SK-N-SH (cell line): ENCODE results near the gene BMF. TPM values are rescaled to one million over a fixed set of nuclear protein-coding genes. Genes with fewer than 3 reads are reported as not detected.

Experiments used
- CTCF ChIA-PET: fragments of 300-600, 350-600 bp; formaldehyde crosslinking; extraction: SDS; loops from one replicate; lab custom pipeline; 2021; lab: Yijun Ruan, JAX
- POLR2A ChIA-PET: fragments of 350-600 bp; sonication (Branson Sonifier 250); formaldehyde crosslinking; extraction: SDS; loops from one replicate; lab custom pipeline; 2020; ENCODE audit warnings: antibody characterized with exemption, inconsistent platforms; lab: Yijun Ruan, JAX
- DNase-seq: peaks from one replicate; pipeline ENCODE4 v3.0.0; 2012
- H2AFZ ChIP-seq: fragments of 200-600 bp; sonication (generic); 2 replicates; pipeline ENCODE4 v1.8.1; 2016; ENCODE audit warnings: antibody characterized with exemption, mild to moderate bottlenecking, low read depth
- H3F3A ChIP-seq: fragments of 200-600 bp; sonication (generic); replicated peaks from 2 replicates; pipeline ENCODE3; 2016; ENCODE audit warnings: antibody characterized with exemption, mild to moderate bottlenecking; ENCODE audit not compliant: insufficient read depth
- H3K27ac ChIP-seq, 2 experiments: fragments of 200-500 bp in 1 of 2; fragments of 200-600 bp in 1 of 2; sonication (Bioruptor generic) in 1 of 2; sonication (generic), shearing (Covaris generic) in 1 of 2; 2 replicates each; pipeline versions ENCODE4 v1.5.1 to v1.6.1; 2014 to 2016; ENCODE audit warnings: low read depth in 2 of 2, inconsistent platforms in 1 of 2, low read length in 1 of 2, mild to moderate bottlenecking in 1 of 2, mixed read lengths in 1 of 2
- H3K27me3 ChIP-seq: fragments of 200-600 bp; sonication (generic), shearing (Covaris generic); 2 replicates; pipeline ENCODE4 v1.6.1; 2016; ENCODE audit warnings: mixed run types; ENCODE audit not compliant: insufficient read depth
- H3K36me3 ChIP-seq, 2 experiments: fragments of 200-500 bp in 1 of 2; fragments of 200-600 bp in 1 of 2; sonication (Bioruptor generic) in 1 of 2; sonication (generic) in 1 of 2; replicated peaks in 1 of 2; 2 replicates each; pipeline versions ENCODE3 to v1.5.1; 2014 to 2016; ENCODE audit warnings: low read length in 1 of 2, mild to moderate bottlenecking in 1 of 2; ENCODE audit not compliant: insufficient read depth in 2 of 2, control insufficient read depth in 1 of 2
- H3K4me1 ChIP-seq, 2 experiments: fragments of 200-500 bp in 1 of 2; fragments of 200-600 bp in 1 of 2; sonication (Bioruptor generic) in 1 of 2; sonication (generic), shearing (Covaris generic) in 1 of 2; 2 replicates each; pipeline versions ENCODE4 v1.5.1 to v1.6.1; 2014 to 2016; ENCODE audit warnings: low read depth in 1 of 2, low read length in 1 of 2, mixed run types in 1 of 2; ENCODE audit not compliant: insufficient read depth in 2 of 2, control insufficient read depth in 1 of 2
- H3K4me2 ChIP-seq: fragments of 200-600 bp; sonication (generic), shearing (Covaris generic); 2 replicates; pipeline ENCODE4 v1.6.1; 2017; ENCODE audit warnings: mixed run types
- H3K4me3 ChIP-seq, 2 experiments: fragments of 200-500 bp in 1 of 2; fragments of 200-600 bp in 1 of 2; sonication (Bioruptor generic) in 1 of 2; sonication (generic), shearing (Covaris generic) in 1 of 2; 2 replicates each; pipeline versions ENCODE4 v1.5.1 to v1.8.1; 2014 to 2016; ENCODE audit warnings: low read depth in 2 of 2, inconsistent platforms in 1 of 2, low read length in 1 of 2, mild to moderate bottlenecking in 1 of 2, mixed read lengths in 1 of 2, moderate library complexity in 1 of 2
- H3K79me2 ChIP-seq: fragments of 200-600 bp; sonication (generic); 2 replicates; pipeline ENCODE4 v1.8.1; 2017; ENCODE audit warnings: mild to moderate bottlenecking; ENCODE audit not compliant: insufficient read depth
- H3K9ac ChIP-seq: fragments of 200-600 bp; sonication (generic); 2 replicates; pipeline ENCODE4 v1.6.1; 2017; ENCODE audit warnings: mixed run types
- H3K9me2 ChIP-seq: fragments of 200-600 bp; sonication (generic); 2 replicates; pipeline ENCODE4 v1.6.1; 2017; ENCODE audit warnings: mixed run types
- H3K9me3 ChIP-seq: fragments of 200-600 bp; sonication (generic); 2 replicates; pipeline ENCODE4 v1.6.1; 2017; ENCODE audit warnings: mixed run types, mild to moderate bottlenecking, moderate library complexity
- H4K20me1 ChIP-seq: fragments of 200-600 bp; sonication (generic); 2 replicates; pipeline ENCODE4 v1.6.1; 2017; ENCODE audit warnings: mild to moderate bottlenecking, mixed run types; ENCODE audit not compliant: insufficient read depth
- CHD2 ChIP-seq: fragments of 150-350 bp; IDR thresholded peaks from 2 replicates; pipeline ENCODE4 v1.6.1; 2018; ENCODE audit warnings: low read length; ENCODE audit not compliant: partially characterized antibody
- ELF1 ChIP-seq: IDR thresholded peaks from 2 replicates; pipeline ENCODE4 v1.4.0; 2012
- EP300 ChIP-seq, 2 experiments: IDR thresholded peaks; 2 replicates each; pipeline versions ENCODE4 v1.4.0 to v1.6.1; 2012; ENCODE audit warnings: borderline replicate concordance in 1 of 2, low read depth in 1 of 2, low read length in 1 of 2
- EZH2phosphoT487 ChIP-seq: fragments of 200-600 bp; sonication (generic); IDR thresholded peaks from 2 replicates; pipeline ENCODE4 v1.6.1; 2017; ENCODE audit warnings: low read depth, mixed run types, mild to moderate bottlenecking, antibody characterized with exemption, moderate library complexity, borderline replicate concordance
- FOSL2 ChIP-seq: IDR thresholded peaks from 2 replicates; pipeline ENCODE4 v1.4.0; 2012; ENCODE audit warnings: low read depth, mild to moderate bottlenecking, moderate library complexity, borderline replicate concordance
- FOXJ3 ChIP-seq: sonication (generic); formaldehyde crosslinking; IDR thresholded peaks from 2 replicates; pipeline ENCODE4 v1.5.1; 2020; ENCODE audit warnings: mild to moderate bottlenecking, missing genetic modification reagents
- GABPA ChIP-seq: IDR thresholded peaks from 2 replicates; pipeline ENCODE4 v1.4.0; 2012; ENCODE audit warnings: low read depth, mild to moderate bottlenecking
- MXI1 ChIP-seq: IDR thresholded peaks from 2 replicates; pipeline ENCODE4 v1.6.1; 2012; ENCODE audit warnings: mild to moderate bottlenecking, low read depth, low read length, improper control_type of control experiment
- NRF1 ChIP-seq: IDR thresholded peaks from 2 replicates; pipeline ENCODE4 v1.6.1; 2012; ENCODE audit warnings: low read depth, mild to moderate bottlenecking, low read length
- PBX3 ChIP-seq: IDR thresholded peaks from 2 replicates; pipeline ENCODE4; 2012
- RAD21 ChIP-seq: IDR thresholded peaks from 2 replicates; pipeline ENCODE4 v1.6.1; 2012; ENCODE audit warnings: mild to moderate bottlenecking, low read length
- REST ChIP-seq: IDR thresholded peaks from 2 replicates; pipeline ENCODE4 v1.6.1; 2012; ENCODE audit warnings: mild to moderate bottlenecking, low read depth, low read length, moderate library complexity
- RFX5 ChIP-seq: IDR thresholded peaks from 2 replicates; pipeline ENCODE4 v1.6.1; 2012; ENCODE audit warnings: mild to moderate bottlenecking, improper control_type of control experiment, low read length
- RXRA ChIP-seq: IDR thresholded peaks from 2 replicates; pipeline ENCODE4 v1.4.0; 2012; ENCODE audit warnings: low read depth, mild to moderate bottlenecking, borderline replicate concordance
- SIN3A ChIP-seq: IDR thresholded peaks from 2 replicates; pipeline ENCODE4 v1.6.1; 2012; ENCODE audit warnings: low read depth, mild to moderate bottlenecking, low read length, moderate library complexity, borderline replicate concordance
- YY1 ChIP-seq: IDR thresholded peaks from 2 replicates; pipeline ENCODE4 v1.4.0; 2012; ENCODE audit warnings: low read depth, mild to moderate bottlenecking
- WGBS: methylation state at CpG from one replicate; pipeline ENCODE4 v1.1.6; 2017; ENCODE audit warnings: low lambda C conversion rate; 5-methylcytosine and 5-hydroxymethylcytosine counted together
- polyA plus RNA-seq, 3 experiments: library from polyadenylated mRNA; depleted of rRNA; stranded (reverse); fragments of >200 nt; gene quantifications; 2 replicates each; pipeline ENCODE4 v1.2.3, GENCODE V29; 2012
- TF ChIP-seq, protein P1 (sequence below): fragments of 200-600 bp; sonication (generic); IDR thresholded peaks from 2 replicates; pipeline ENCODE4 v1.6.1; 2017; ENCODE audit warnings: antibody characterized with exemption, mild to moderate bottlenecking, moderate library complexity
- TF ChIP-seq, protein P2 (sequence below): IDR thresholded peaks from 2 replicates; pipeline ENCODE4 v1.4.0; 2012; ENCODE audit warnings: low read depth, borderline replicate concordance

BMF gene
- polyA plus RNA-seq, 1 of the 3 experiments (the other 2 are of a cell fraction) = 0.72 TPM

- Histone ChIP-seq H3K4me3 (no peak overlapping the region), H3K27me3 (no peaks in the 10 kb centered on the region), H3K27ac (no peak overlapping the region), H3K79me2 (no peaks in the 10 kb centered on the region), H4K20me1 (no peaks in the 10 kb centered on the region), H3K36me3 (no peaks in the 10 kb centered on the region), H3K9me3 (no peaks in the 10 kb centered on the region), H3K4me1 (peaks cover 23 to 51% of the 10 kb centered on the region in 2 experiments), H2AFZ (no peak overlapping the region), H3K4me2 (no peak overlapping the region), H3K9ac (no peak overlapping the region), H3F3A (peaks cover 22% of the 10 kb centered on the region), H3K9me2 (no peaks in the 10 kb centered on the region)
- POLR2A ChIA-PET = interaction anchor here (1.0 kb wide), 1 partner anchor 19 kb away, joined by 4 read pairs; no protein-coding TSS in a partner anchor
- CTCF ChIA-PET = interaction anchor here (0.6 to 13.1 kb wide), 12 partner anchors 8 to 214 kb away, joined by 3 to 153 read pairs (median 4); no protein-coding TSS in a partner anchor
- no peak for DNase-seq
- WGBS = 92% methylated on average over 8 of the region's 8 CpGs
- TF ChIP-seq, protein P1, sequence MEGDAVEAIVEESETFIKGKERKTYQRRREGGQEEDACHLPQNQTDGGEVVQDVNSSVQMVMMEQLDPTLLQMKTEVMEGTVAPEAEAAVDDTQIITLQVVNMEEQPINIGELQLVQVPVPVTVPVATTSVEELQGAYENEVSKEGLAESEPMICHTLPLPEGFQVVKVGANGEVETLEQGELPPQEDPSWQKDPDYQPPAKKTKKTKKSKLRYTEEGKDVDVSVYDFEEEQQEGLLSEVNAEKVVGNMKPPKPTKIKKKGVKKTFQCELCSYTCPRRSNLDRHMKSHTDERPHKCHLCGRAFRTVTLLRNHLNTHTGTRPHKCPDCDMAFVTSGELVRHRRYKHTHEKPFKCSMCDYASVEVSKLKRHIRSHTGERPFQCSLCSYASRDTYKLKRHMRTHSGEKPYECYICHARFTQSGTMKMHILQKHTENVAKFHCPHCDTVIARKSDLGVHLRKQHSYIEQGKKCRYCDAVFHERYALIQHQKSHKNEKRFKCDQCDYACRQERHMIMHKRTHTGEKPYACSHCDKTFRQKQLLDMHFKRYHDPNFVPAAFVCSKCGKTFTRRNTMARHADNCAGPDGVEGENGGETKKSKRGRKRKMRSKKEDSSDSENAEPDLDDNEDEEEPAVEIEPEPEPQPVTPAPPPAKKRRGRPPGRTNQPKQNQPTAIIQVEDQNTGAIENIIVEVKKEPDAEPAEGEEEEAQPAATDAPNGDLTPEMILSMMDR = no peak
- TF ChIP-seq RXRA (no peak), GABPA (no peak), RFX5 (no peak), ELF1 (no peak), FOXJ3 (no peak), MXI1 (no peak), PBX3 (no peak), CHD2 (no peak), YY1 (no peak), EP300 (IDR thresholded peaks at IDR 0.05; ENCODE audit: borderline replicate concordance in 1 of 2, low read depth in 1 of 2, low read length in 1 of 2) (no peak), EZH2phosphoT487 (no peak), RAD21 (no peak), SIN3A (no peak), FOSL2 (no peak), REST (no peak), NRF1 (no peak)
- TF ChIP-seq, protein P2, sequence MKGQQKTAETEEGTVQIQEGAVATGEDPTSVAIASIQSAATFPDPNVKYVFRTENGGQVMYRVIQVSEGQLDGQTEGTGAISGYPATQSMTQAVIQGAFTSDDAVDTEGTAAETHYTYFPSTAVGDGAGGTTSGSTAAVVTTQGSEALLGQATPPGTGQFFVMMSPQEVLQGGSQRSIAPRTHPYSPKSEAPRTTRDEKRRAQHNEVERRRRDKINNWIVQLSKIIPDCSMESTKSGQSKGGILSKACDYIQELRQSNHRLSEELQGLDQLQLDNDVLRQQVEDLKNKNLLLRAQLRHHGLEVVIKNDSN = no peak
Measured at GRCh38 chr15:40106203-40107161, 2.2 kb downstream of the BMF start.
